Measurements from ENCODE around the gene CELSR1.

CELSR1 gene

DNA sequence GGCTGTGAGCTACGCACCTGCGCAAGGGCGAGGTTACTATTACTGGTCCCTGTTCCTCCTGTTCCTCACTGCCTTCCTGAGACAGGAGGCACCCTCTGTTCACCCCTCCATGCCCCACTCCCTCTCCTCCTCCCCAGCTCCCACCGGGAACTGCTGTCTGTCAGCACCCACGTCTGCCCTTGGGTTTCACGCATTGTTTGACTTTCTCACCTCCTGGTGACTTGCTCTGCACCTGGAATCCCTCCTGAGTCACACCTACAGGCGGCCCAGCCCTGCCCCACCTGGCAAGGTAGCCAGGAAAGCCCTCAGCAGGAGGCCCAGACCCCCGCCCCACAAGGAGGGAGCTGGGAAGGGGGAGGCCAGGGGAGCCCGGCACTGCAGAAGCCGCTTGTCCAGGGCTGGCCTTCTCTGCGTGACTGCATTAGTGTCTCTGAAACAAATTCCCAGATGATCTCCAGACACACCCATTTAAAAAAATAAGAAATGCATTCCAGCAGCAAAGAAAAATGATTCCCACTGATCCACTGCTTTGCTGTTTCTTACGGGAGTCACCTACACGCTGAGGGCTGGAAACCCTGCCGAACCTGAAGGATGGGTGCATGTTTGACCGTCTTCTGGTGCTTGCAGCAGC lies 86.4 kb downstream of the CELSR1 start:
- Histone ChIP-seq H3K9ac (no peak overlapping the region), H3K9me3 (no peaks in the 10 kb centered on the region), H3K36me3 (no peaks in the 10 kb centered on the region), H4K20me1 (0 out of 2 replicates have a peak, but pooled peaks cover 4% of the 10 kb centered on the region), H3K4me1 (peaks cover 95% of the 10 kb centered on the region), H3K4me2 (no peak overlapping the region), H3K4me3 (no peak overlapping the region), H3K27me3 (peaks cover 15% of the 10 kb centered on the region; the same call in 1 of the 2 replicates), H3K27ac (no peak overlapping the region)
- no peak for TF ChIP-seq Cebpa-rat (IDR thresholded peaks at IDR 0.05)

- H3K4me2 ChIP-seq: 0 out of 2 replicates have a peak overlapping the region, but pooled peaks have one; percentile 9
These were observed 87.3 kb downstream of the CELSR1 start for GRCh38 chr22:46449974-46450745.

GRCh38 chr22:46449116-46449691 lies 88.2 kb downstream of the CELSR1 start:
- H4K20me1 ChIP-seq: 0 out of 2 replicates have a peak, but pooled peaks cover 9% of the 10 kb centered on the region
- no peak for TF ChIP-seq Cebpa-rat (IDR thresholded peaks at IDR 0.05)
- no peaks in the 10 kb centered on the region for H3K36me3 ChIP-seq
- no peaks in the 10 kb centered on the region for H3K9me3 ChIP-seq
- H3K27me3 ChIP-seq: peaks cover 9% of the 10 kb centered on the region; the same call in 1 of the 2 replicates
- H3K4me2 ChIP-seq: no peak overlapping the region
- H3K4me3 ChIP-seq: no peak overlapping the region
- H3K27ac ChIP-seq: no peak overlapping the region
- no peak overlapping the region for H3K9ac ChIP-seq
- H3K4me1 ChIP-seq: peaks cover 88% of the 10 kb centered on the region

More at GRCh38 chr22:46449974-46450745, 87.3 kb downstream of the CELSR1 start:
- Histone ChIP-seq H3K4me1 (peaks cover 91% of the 10 kb centered on the region), H3K27me3 (peaks cover 15% of the 10 kb centered on the region; the same call in 1 of the 2 replicates), H3K36me3 (no peaks in the 10 kb centered on the region), H3K9ac (no peak overlapping the region), H3K9me3 (no peaks in the 10 kb centered on the region), H3K27ac (no peak overlapping the region), H4K20me1 (0 out of 2 replicates have a peak, but pooled peaks cover 9% of the 10 kb centered on the region), H3K4me3 (no peak overlapping the region)
- no peak for TF ChIP-seq Cebpa-rat (IDR thresholded peaks at IDR 0.05)

GRCh38 chr22:46448333-46448732 lies 89.1 kb downstream of the CELSR1 start:
- no peak overlapping the region for H3K27ac ChIP-seq
- no peaks in the 10 kb centered on the region for H3K9me3 ChIP-seq
- H3K36me3 ChIP-seq: no peaks in the 10 kb centered on the region
- H3K9ac ChIP-seq: no peak overlapping the region
- TF ChIP-seq Cebpa-rat (IDR thresholded peaks at IDR 0.05): no peak
- 0 out of 2 replicates have a peak, but pooled peaks cover under 1% of the 10 kb centered on the region for H3K27me3 ChIP-seq
- 0 out of 2 replicates have a peak, but pooled peaks cover 9% of the 10 kb centered on the region for H4K20me1 ChIP-seq
- peaks cover 88% of the 10 kb centered on the region for H3K4me1 ChIP-seq
- H3K4me3 ChIP-seq: no peak overlapping the region
- H3K4me2 ChIP-seq: peak overlapping the region; percentile 78

DNA sequence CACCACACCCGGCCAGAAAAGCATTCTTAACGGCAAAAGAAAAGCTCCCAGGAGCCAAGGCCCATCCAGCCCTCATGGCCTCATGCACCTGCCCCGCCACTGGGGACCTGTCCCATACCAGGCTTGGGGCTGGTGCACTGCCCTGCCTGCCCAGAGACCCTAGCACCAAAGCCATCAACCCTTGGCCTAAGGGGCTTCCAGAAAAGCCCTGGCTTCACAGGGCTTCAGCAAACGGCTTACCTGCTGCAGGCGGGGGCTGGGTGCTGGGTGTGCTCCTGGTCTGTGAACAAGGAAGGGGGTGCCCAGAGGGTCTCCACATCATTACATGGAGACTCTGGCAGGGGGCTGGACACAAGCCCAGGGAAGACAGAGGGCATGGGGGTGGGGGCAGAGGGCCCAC lies 89.5 kb downstream of the CELSR1 start:
- no peak overlapping the region for H3K27ac ChIP-seq
- no peak for TF ChIP-seq Cebpa-rat (IDR thresholded peaks at IDR 0.05)
- peaks cover 83% of the 10 kb centered on the region for H3K4me1 ChIP-seq
- H3K27me3 ChIP-seq: no peaks in the 10 kb centered on the region
- H3K4me2 ChIP-seq: peak overlapping the region; percentile 78
- 0 out of 2 replicates have a peak, but pooled peaks cover 9% of the 10 kb centered on the region for H4K20me1 ChIP-seq
- no peaks in the 10 kb centered on the region for H3K9me3 ChIP-seq
- no peak overlapping the region for H3K4me3 ChIP-seq
- H3K9ac ChIP-seq: no peak overlapping the region
- H3K36me3 ChIP-seq: no peaks in the 10 kb centered on the region

DNA sequence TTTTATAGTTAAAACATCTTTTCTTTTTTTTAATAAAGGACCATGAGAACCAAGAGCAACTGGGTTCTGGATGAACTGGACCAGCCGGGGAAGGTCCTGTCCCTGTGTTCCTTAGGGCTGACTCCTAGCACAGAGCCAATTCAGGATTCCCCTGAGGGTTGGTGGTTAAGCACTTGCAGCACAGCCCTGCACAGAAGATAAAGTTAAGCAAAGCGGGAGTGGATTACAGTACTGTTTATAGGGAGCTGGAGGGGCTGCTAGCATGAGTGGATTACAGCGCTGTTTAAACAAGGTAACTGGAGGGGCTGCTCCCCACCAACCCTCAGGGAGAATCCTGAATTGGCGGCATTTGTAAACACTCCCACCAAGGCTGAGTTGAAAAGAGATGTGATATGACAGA lies 90.6 kb downstream of the CELSR1 start:
- no peak overlapping the region for H3K4me3 ChIP-seq
- no peak overlapping the region for H3K27ac ChIP-seq
- peaks cover 72% of the 10 kb centered on the region for H3K4me1 ChIP-seq
- no peaks in the 10 kb centered on the region for H3K36me3 ChIP-seq
- 0 out of 2 replicates have a peak, but pooled peaks cover 9% of the 10 kb centered on the region for H4K20me1 ChIP-seq
- 0 out of 2 replicates have a peak, but pooled peaks have one; percentile 26 for TF ChIP-seq Cebpa-rat (IDR thresholded peaks at IDR 0.05)
- H3K9ac ChIP-seq: no peak overlapping the region
- no peaks in the 10 kb centered on the region for H3K27me3 ChIP-seq
- H3K9me3 ChIP-seq: no peaks in the 10 kb centered on the region
- peak overlapping the region; percentile 78 for H3K4me2 ChIP-seq

- H3K27ac ChIP-seq: no peak overlapping the region
- H3K9ac ChIP-seq: no peak overlapping the region
- H3K36me3 ChIP-seq: no peaks in the 10 kb centered on the region
- H3K4me1 ChIP-seq: peaks cover 67% of the 10 kb centered on the region
- 0 out of 2 replicates have a peak, but pooled peaks cover 9% of the 10 kb centered on the region for H4K20me1 ChIP-seq
- no peaks in the 10 kb centered on the region for H3K9me3 ChIP-seq
- H3K4me3 ChIP-seq: no peak overlapping the region
- H3K4me2 ChIP-seq: peak overlapping the region; percentile 78
- no peak for TF ChIP-seq Cebpa-rat (IDR thresholded peaks at IDR 0.05)
- no peaks in the 10 kb centered on the region for H3K27me3 ChIP-seq
These were observed 91.5 kb downstream of the CELSR1 start for GRCh38 chr22:46445771-46446420.

- Histone ChIP-seq H3K36me3 (no peaks in the 10 kb centered on the region), H3K27ac (no peak overlapping the region), H3K4me1 (peaks cover 53% of the 10 kb centered on the region), H3K9me3 (no peaks in the 10 kb centered on the region), H3K9ac (no peak overlapping the region), H3K4me2 (peak overlapping the region; percentile 54), H3K27me3 (no peaks in the 10 kb centered on the region), H3K4me3 (no peak overlapping the region), H4K20me1 (0 out of 2 replicates have a peak, but pooled peaks cover 9% of the 10 kb centered on the region)
- TF ChIP-seq Cebpa-rat (IDR thresholded peaks at IDR 0.05): no peak
These were observed 93.0 kb downstream of the CELSR1 start for GRCh38 chr22:46444390-46444854.

- Histone ChIP-seq H3K4me1 (peaks cover 51% of the 10 kb centered on the region), H4K20me1 (0 out of 2 replicates have a peak, but pooled peaks cover 9% of the 10 kb centered on the region), H3K4me2 (peak overlapping the region; percentile 54), H3K9ac (no peak overlapping the region), H3K27ac (no peak overlapping the region), H3K36me3 (no peaks in the 10 kb centered on the region), H3K4me3 (no peak overlapping the region), H3K9me3 (no peaks in the 10 kb centered on the region), H3K27me3 (no peaks in the 10 kb centered on the region)
- TF ChIP-seq Cebpa-rat (IDR thresholded peaks at IDR 0.05): no peak
These were observed 93.5 kb downstream of the CELSR1 start for GRCh38 chr22:46443850-46444389.

All from BLaER1 (cell line).